Measurements from ENCODE around the gene PLIN3. TPM values are rescaled to one million over a fixed set of nuclear protein-coding genes. Genes with fewer than 3 reads are reported as not detected.

The PLIN3 gene
- total RNA-seq, 1 donor from 2014 or later = 29.0 TPM

DNA sequence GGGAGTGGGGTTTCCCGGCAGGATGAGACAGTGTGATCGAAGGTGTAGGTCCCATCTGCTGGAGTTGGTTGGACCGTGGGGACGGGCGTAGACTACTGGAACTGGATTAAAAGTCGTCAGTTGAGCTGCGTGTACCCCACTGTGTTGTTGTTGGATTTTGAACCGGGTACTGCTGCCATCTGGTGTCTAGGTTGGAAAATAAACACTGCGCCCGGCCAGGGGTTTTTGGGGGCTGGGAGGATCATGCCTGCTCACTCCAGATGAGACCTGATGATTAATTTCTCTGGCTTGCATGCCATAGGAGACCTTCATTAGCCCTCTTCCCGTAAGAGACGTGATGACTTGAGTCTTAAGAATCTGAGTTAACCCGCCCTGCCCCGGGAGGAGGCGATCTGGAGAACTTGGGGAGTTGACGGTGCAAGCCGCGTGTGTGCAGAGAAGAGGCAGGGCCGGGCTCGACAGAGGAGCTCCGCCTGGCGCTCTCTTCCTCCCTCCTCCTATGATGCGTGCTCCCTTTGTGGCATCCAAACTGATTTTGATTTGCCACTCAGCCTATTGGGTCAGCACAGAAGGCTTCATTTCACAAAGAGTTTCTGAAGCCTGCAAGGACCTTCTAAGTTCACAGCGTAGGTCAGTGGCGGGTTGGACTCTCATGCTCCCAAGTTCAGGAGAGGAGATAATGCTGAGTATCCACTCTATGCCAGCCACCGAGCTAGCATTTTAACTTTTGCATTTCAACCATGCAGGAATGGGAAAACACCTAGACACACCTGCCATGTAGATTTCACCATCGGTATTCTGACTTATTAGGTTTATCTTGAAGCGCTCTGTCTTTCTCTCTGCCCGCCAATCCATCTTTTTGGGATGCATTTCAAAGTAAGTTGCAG, 44.6 kb upstream of the PLIN3 start:
- ChIA-PET CTCF (interaction anchor here (0.6 to 4.3 kb wide), 14 partner anchors 9 to 320 kb away, joined by 3 to 111 read pairs (median 5); partner anchors contain the start of genes ARRDC5 and PLIN3), POLR2A (interaction anchor here (0.6 to 2.1 kb wide), 7 partner anchors 22 to 121 kb away, joined by 5 to 13 read pairs (median 7); partner anchors contain the start of genes FEM1A, KDM4B and PLIN3)
- TF ChIP-seq, protein P1, sequence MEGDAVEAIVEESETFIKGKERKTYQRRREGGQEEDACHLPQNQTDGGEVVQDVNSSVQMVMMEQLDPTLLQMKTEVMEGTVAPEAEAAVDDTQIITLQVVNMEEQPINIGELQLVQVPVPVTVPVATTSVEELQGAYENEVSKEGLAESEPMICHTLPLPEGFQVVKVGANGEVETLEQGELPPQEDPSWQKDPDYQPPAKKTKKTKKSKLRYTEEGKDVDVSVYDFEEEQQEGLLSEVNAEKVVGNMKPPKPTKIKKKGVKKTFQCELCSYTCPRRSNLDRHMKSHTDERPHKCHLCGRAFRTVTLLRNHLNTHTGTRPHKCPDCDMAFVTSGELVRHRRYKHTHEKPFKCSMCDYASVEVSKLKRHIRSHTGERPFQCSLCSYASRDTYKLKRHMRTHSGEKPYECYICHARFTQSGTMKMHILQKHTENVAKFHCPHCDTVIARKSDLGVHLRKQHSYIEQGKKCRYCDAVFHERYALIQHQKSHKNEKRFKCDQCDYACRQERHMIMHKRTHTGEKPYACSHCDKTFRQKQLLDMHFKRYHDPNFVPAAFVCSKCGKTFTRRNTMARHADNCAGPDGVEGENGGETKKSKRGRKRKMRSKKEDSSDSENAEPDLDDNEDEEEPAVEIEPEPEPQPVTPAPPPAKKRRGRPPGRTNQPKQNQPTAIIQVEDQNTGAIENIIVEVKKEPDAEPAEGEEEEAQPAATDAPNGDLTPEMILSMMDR (IDR thresholded peaks at IDR 0.05) = no peak
- Mint-ChIP-seq H3K27me3 (no peaks in the 10 kb centered on the region), H3K4me1 (peaks cover 71% of the 10 kb centered on the region), H3K4me3 (peak overlapping the region; percentile 82), H3K27ac (peak overlapping the region; percentile 69), H3K36me3 (ENCODE audit: low read depth) (peaks cover 3% of the 10 kb centered on the region), H3K9me3 (no peaks in the 10 kb centered on the region)
- ATAC-seq (ENCODE audit: low read depth) (peak; percentile 31), DNase-seq (peak; percentile 49)
- intact Hi-C loops (cut with micrococcal nuclease) = loop anchor here (1.0 to 5.0 kb wide), 6 partner anchors 40 to 220 kb away; no protein-coding TSS in a partner anchor

DNA sequence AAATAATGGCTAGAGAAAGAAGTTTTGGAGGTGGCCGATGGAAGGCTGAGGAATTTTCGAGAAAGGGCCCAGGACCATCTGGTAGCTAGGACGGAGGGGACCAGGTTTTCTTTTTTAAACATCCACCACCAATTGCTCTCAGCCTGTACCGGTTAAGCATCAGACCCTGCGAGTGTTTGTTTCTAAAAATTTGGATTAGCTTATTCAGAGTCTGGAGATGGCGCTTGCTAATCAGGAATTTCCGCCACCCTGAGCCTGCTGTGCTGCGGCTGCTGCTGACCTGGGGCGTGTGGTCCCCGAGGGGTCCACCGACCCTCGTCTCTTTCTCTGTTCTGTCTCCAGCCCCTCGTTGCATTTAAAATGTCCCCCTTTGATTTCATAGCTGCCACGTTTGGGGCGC, 43.8 kb upstream of the PLIN3 start:
- H3K4me1 Mint-ChIP-seq = peaks cover 67% of the 10 kb centered on the region
- intact Hi-C loops (cut with micrococcal nuclease) = loop anchor here (1.0 to 5.0 kb wide), 6 partner anchors 39 to 221 kb away; no protein-coding TSS in a partner anchor
- CTCF ChIA-PET = interaction anchor here (0.6 to 4.3 kb wide), 12 partner anchors 9 to 121 kb away, joined by 3 to 111 read pairs (median 8); partner anchors contain the start of genes ARRDC5 and PLIN3
- H3K27ac Mint-ChIP-seq = peak overlapping the region; percentile 69
- no peaks in the 10 kb centered on the region for H3K27me3 Mint-ChIP-seq
- no peaks in the 10 kb centered on the region for H3K36me3 Mint-ChIP-seq (ENCODE audit: low read depth)
- TF ChIP-seq, protein P1 (IDR thresholded peaks at IDR 0.05) = no peak
- H3K9me3 Mint-ChIP-seq = no peaks in the 10 kb centered on the region
- H3K4me3 Mint-ChIP-seq = peak overlapping the region; percentile 82
- ATAC-seq (ENCODE audit: low read depth) = no peak
- no peak for DNase-seq
- POLR2A ChIA-PET = interaction anchor here (0.6 to 2.1 kb wide), 7 partner anchors 21 to 120 kb away, joined by 5 to 13 read pairs (median 7); partner anchors contain the start of genes FEM1A, KDM4B and PLIN3

DNA sequence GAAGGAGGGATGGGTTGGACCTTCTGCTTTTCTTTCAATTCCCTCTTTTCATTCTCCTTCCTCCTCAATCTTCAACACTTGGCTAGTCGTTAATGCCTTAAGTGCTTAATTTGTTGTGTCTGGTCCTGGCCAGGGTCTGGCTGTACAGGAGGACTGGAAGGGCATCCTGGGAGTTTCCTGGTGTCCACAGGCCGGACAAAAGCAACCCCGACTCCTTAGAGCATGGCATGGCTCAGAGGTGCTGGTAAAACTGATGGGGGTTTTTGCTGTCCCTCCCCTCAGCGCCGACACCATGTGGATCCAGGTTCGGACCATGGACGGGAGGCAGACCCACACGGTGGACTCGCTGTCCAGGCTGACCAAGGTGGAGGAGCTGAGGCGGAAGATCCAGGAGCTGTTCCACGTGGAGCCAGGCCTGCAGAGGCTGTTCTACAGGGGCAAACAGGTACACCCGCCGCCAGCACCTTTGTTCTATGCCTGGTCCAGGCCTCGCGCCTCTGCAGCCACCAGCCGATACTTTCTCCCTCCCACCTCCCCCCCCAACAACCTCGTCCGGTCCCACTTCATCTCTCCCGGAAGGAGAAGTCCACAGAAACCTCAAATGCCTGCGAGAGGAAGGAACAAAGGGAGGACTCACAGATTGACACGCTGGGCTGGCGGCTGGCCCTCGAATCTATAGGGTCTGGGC, 43.3 kb upstream of the PLIN3 start:
- H3K9me3 Mint-ChIP-seq = no peaks in the 10 kb centered on the region
- H3K4me1 Mint-ChIP-seq = peaks cover 63% of the 10 kb centered on the region
- intact Hi-C loops (cut with micrococcal nuclease) = loop anchor here (1.0 to 5.0 kb wide), 7 partner anchors 38 to 222 kb away; no protein-coding TSS in a partner anchor
- TF ChIP-seq, protein P1 (IDR thresholded peaks at IDR 0.05) = no peak
- ATAC-seq (ENCODE audit: low read depth) = no peak
- H3K27me3 Mint-ChIP-seq = no peaks in the 10 kb centered on the region
- H3K4me3 Mint-ChIP-seq = peak overlapping the region; percentile 82
- ChIA-PET CTCF (interaction anchor here (0.7 to 4.3 kb wide), 10 partner anchors 8 to 120 kb away, joined by 3 to 111 read pairs (median 14); partner anchors contain the start of genes ARRDC5 and PLIN3), POLR2A (interaction anchor here (0.6 to 2.1 kb wide), 6 partner anchors 38 to 119 kb away, joined by 4 to 7 read pairs (median 6); partner anchors contain the start of genes FEM1A and KDM4B)
- H3K27ac Mint-ChIP-seq = peak overlapping the region; percentile 35
- no peak for DNase-seq
- no peaks in the 10 kb centered on the region for H3K36me3 Mint-ChIP-seq (ENCODE audit: low read depth)

- TF ChIP-seq, protein P1 (IDR thresholded peaks at IDR 0.05) = no peak
- ATAC-seq (ENCODE audit: low read depth) = peak; percentile 96
- intact Hi-C loops (cut with micrococcal nuclease) = loop anchor here (1.0 to 5.0 kb wide), 5 partner anchors 58 to 222 kb away; no protein-coding TSS in a partner anchor
- Mint-ChIP-seq H3K4me3 (peak overlapping the region; percentile 82), H3K4me1 (peaks cover 56% of the 10 kb centered on the region), H3K27me3 (no peaks in the 10 kb centered on the region), H3K9me3 (no peaks in the 10 kb centered on the region), H3K36me3 (ENCODE audit: low read depth) (no peaks in the 10 kb centered on the region), H3K27ac (peak overlapping the region; percentile 35)
- peak; percentile 94 for DNase-seq
- POLR2A ChIA-PET = interaction anchor here (0.6 kb wide), 1 partner anchor 46 kb away, joined by 4 read pairs; no protein-coding TSS in a partner anchor
- CTCF ChIA-PET = interaction anchor here (2.7 to 4.3 kb wide), 4 partner anchors 38 to 121 kb away, joined by 19 to 111 read pairs (median 28); no protein-coding TSS in a partner anchor
These were observed 42.6 kb upstream of the PLIN3 start for GRCh38 chr19:4909897-4910593.
